Measurements from ENCODE around the gene DIAPH3.

Gene DIAPH3

GRCh38 chr13:59839186-59839585 is 324.5 kb downstream of the DIAPH3 start:
- FAIRE-seq (no peak), DNase-seq (ENCODE audit: insufficient read length, low spot score) (no peak)
- no peak for TF ChIP-seq CTCF (IDR thresholded peaks at IDR 0.05; ENCODE audit: insufficient read depth, missing control alignments)

- no peak for TF ChIP-seq CTCF (IDR thresholded peaks at IDR 0.05; ENCODE audit: insufficient read depth, missing control alignments)
- FAIRE-seq (peak; percentile 35), DNase-seq (ENCODE audit: insufficient read length, low spot score) (no peak)
Observed at GRCh38 chr13:59837101-59837500, 326.6 kb downstream of the DIAPH3 start.

- no peak for DNase-seq (ENCODE audit: insufficient read length, low spot score)
- FAIRE-seq = no peak
- no peak for TF ChIP-seq CTCF (IDR thresholded peaks at IDR 0.05; ENCODE audit: insufficient read depth, missing control alignments)
Observed at GRCh38 chr13:59835569-59835968, 328.2 kb downstream of the DIAPH3 start.

- no peak for TF ChIP-seq CTCF (IDR thresholded peaks at IDR 0.05; ENCODE audit: insufficient read depth, missing control alignments)
- no peak for DNase-seq (ENCODE audit: insufficient read length, low spot score)
- FAIRE-seq = no peak
Observed at GRCh38 chr13:59834801-59835200, 328.9 kb downstream of the DIAPH3 start.

- DNase-seq (ENCODE audit: insufficient read length, low spot score) (no peak), FAIRE-seq (no peak)
- no peak for TF ChIP-seq CTCF (IDR thresholded peaks at IDR 0.05; ENCODE audit: insufficient read depth, missing control alignments)
Observed at GRCh38 chr13:59829690-59830089, 334.0 kb downstream of the DIAPH3 start.

GRCh38 chr13:59823486-59823885 is 340.2 kb downstream of the DIAPH3 start:
- DNase-seq (ENCODE audit: insufficient read length, low spot score) (no peak), FAIRE-seq (peak; percentile 66)
- TF ChIP-seq CTCF (IDR thresholded peaks at IDR 0.05; ENCODE audit: insufficient read depth, missing control alignments) = no peak

- no peak for FAIRE-seq
- DNase-seq (ENCODE audit: insufficient read length, low spot score) = no peak
- TF ChIP-seq CTCF (IDR thresholded peaks at IDR 0.05; ENCODE audit: insufficient read depth, missing control alignments) = no peak
Observed at GRCh38 chr13:59809564-59809963, 354.2 kb downstream of the DIAPH3 start.
